ENCODE data around the gene NAMPT. TPM values are rescaled to one million over a fixed set of nuclear protein-coding genes. Genes with fewer than 3 reads are reported as not detected.
A peak's percentile ranks its signal among the peaks of the same experiment; 100 is the strongest.

NAMPT gene
- total and polyA plus RNA-seq, 4 experiments from 2014 or later = 13.3 to 24.9 (median 17.7) TPM

- peak in 1 of 5 donors; percentile 16 for DNase-seq
- POLR2A ChIA-PET (ENCODE audit: partially characterized antibody) = no interaction called here
- Mint-ChIP-seq H3K27me3 (no peaks in the 10 kb centered on the region), H3K9me3 (no peaks in the 10 kb centered on the region), H3K27ac (peak overlapping the region in 1 of 7 donors; percentile 19), H3K4me1 (peaks cover 15 to 22% (median 16%) of the 10 kb centered on the region in 4 donors), H3K4me3 (no peak overlapping the region), H3K36me3 (peaks cover 50 to 67% of the 10 kb centered on the region in 2 donors)
- Histone ChIP-seq H3K36me3 (ENCODE audit: insufficient read depth, low read length) (peaks cover 8% of the 10 kb centered on the region), H3K27ac (ENCODE audit: low read depth, low read length) (no peak overlapping the region), H3K27me3 (ENCODE audit: insufficient read depth, low read length) (no peaks in the 10 kb centered on the region), H3K9me3 (ENCODE audit: control insufficient read depth in 1 of 2, low read length in 2 of 2) (no peaks in the 10 kb centered on the region), H3K4me1 (ENCODE audit: insufficient read depth, low read length) (peaks cover 14% of the 10 kb centered on the region), H3K4me3 (ENCODE audit: low read length in 2 of 2) (no peak overlapping the region)
- CTCF ChIA-PET (ENCODE audit: partially characterized antibody) = interaction anchor here (1.5 kb wide), 1 partner anchor 26 kb away, joined by 3 read pairs; the partner anchor contains the start of gene NAMPT
- intact Hi-C loops (cut with micrococcal nuclease) = no loop called here
Measured at GRCh38 chr7:106258789-106259188, 26.0 kb downstream of the NAMPT start.

- H3K27me3 ChIP-seq (ENCODE audit: insufficient read depth, low read length) = no peaks in the 10 kb centered on the region
- intact Hi-C loops (cut with micrococcal nuclease) = no loop called here
- Mint-ChIP-seq H3K36me3 (peaks cover 47 to 67% of the 10 kb centered on the region in 2 donors), H3K27ac (peak overlapping the region in 1 of 7 donors; percentile 25), H3K4me3 (no peak overlapping the region), H3K4me1 (peaks cover 15 to 22% (median 16%) of the 10 kb centered on the region in 4 donors), H3K27me3 (no peaks in the 10 kb centered on the region), H3K9me3 (no peaks in the 10 kb centered on the region)
- POLR2A ChIA-PET (ENCODE audit: partially characterized antibody) = no interaction called here
- no peaks in the 10 kb centered on the region for H3K9me3 ChIP-seq (ENCODE audit: control insufficient read depth in 1 of 2, low read length in 2 of 2)
- CTCF ChIA-PET (ENCODE audit: partially characterized antibody) = no interaction called here
- H3K36me3 ChIP-seq (ENCODE audit: insufficient read depth, low read length) = peaks cover 14% of the 10 kb centered on the region
- H3K4me1 ChIP-seq (ENCODE audit: insufficient read depth, low read length) = peaks cover 14% of the 10 kb centered on the region
- no peak overlapping the region for H3K4me3 ChIP-seq (ENCODE audit: low read length in 2 of 2)
- no peak overlapping the region for H3K27ac ChIP-seq (ENCODE audit: low read depth, low read length)
- DNase-seq = no peak
Measured at GRCh38 chr7:106257752-106258151, 27.0 kb downstream of the NAMPT start.

GRCh38 chr7:106256144-106256543 is 28.6 kb downstream of the NAMPT start:
- no peak overlapping the region for H3K27ac Mint-ChIP-seq
- CTCF ChIA-PET (ENCODE audit: partially characterized antibody) = no interaction called here

GRCh38 chr7:106255246-106255645 is 29.5 kb downstream of the NAMPT start:
- intact Hi-C loops (cut with micrococcal nuclease) = no loop called here
- Histone ChIP-seq H3K4me1 (ENCODE audit: insufficient read depth, low read length) (peaks cover 4% of the 10 kb centered on the region), H3K9me3 (ENCODE audit: control insufficient read depth in 1 of 2, low read length in 2 of 2) (no peaks in the 10 kb centered on the region), H3K27ac (ENCODE audit: low read depth, low read length) (no peak overlapping the region), H3K4me3 (ENCODE audit: low read length in 2 of 2) (no peak overlapping the region), H3K27me3 (ENCODE audit: insufficient read depth, low read length) (no peaks in the 10 kb centered on the region), H3K36me3 (ENCODE audit: insufficient read depth, low read length) (peaks cover 23% of the 10 kb centered on the region)
- Mint-ChIP-seq H3K4me1 (peaks cover 3 to 9% (median 5%) of the 10 kb centered on the region in 4 donors), H3K27ac (no peak overlapping the region), H3K27me3 (no peaks in the 10 kb centered on the region), H3K9me3 (no peaks in the 10 kb centered on the region), H3K4me3 (no peak overlapping the region), H3K36me3 (peaks cover 54 to 70% of the 10 kb centered on the region in 2 donors)
- no peak for DNase-seq
- ChIA-PET CTCF (ENCODE audit: partially characterized antibody) (no interaction called here), POLR2A (ENCODE audit: partially characterized antibody) (no interaction called here)

More at GRCh38 chr7:106256144-106256543, 28.6 kb downstream of the NAMPT start:
- Mint-ChIP-seq H3K9me3 (no peaks in the 10 kb centered on the region), H3K4me3 (no peak overlapping the region), H3K4me1 (peaks cover 12 to 18% (median 13%) of the 10 kb centered on the region in 4 donors), H3K36me3 (peaks cover 55 to 74% of the 10 kb centered on the region in 2 donors), H3K27me3 (no peaks in the 10 kb centered on the region)
- Histone ChIP-seq H3K27ac (ENCODE audit: low read depth, low read length) (no peak overlapping the region), H3K36me3 (ENCODE audit: insufficient read depth, low read length) (peaks cover 21% of the 10 kb centered on the region), H3K9me3 (ENCODE audit: control insufficient read depth in 1 of 2, low read length in 2 of 2) (no peaks in the 10 kb centered on the region), H3K27me3 (ENCODE audit: insufficient read depth, low read length) (no peaks in the 10 kb centered on the region), H3K4me3 (ENCODE audit: low read length in 2 of 2) (no peak overlapping the region), H3K4me1 (ENCODE audit: insufficient read depth, low read length) (peaks cover 13% of the 10 kb centered on the region)
- POLR2A ChIA-PET (ENCODE audit: partially characterized antibody) = no interaction called here
- intact Hi-C loops (cut with micrococcal nuclease) = no loop called here
- DNase-seq = no peak

GRCh38 chr7:106254525-106255116 is 30.2 kb downstream of the NAMPT start:
- no peak overlapping the region for H3K27ac Mint-ChIP-seq
- POLR2A ChIA-PET (ENCODE audit: partially characterized antibody) = no interaction called here
- Histone ChIP-seq H3K27me3 (ENCODE audit: insufficient read depth, low read length) (no peaks in the 10 kb centered on the region), H3K4me3 (ENCODE audit: low read length in 2 of 2) (no peak overlapping the region), H3K36me3 (ENCODE audit: insufficient read depth, low read length) (peaks cover 23% of the 10 kb centered on the region), H3K27ac (ENCODE audit: low read depth, low read length) (no peak overlapping the region), H3K9me3 (ENCODE audit: control insufficient read depth in 1 of 2, low read length in 2 of 2) (no peaks in the 10 kb centered on the region), H3K4me1 (ENCODE audit: insufficient read depth, low read length) (no peaks in the 10 kb centered on the region)
- no peak overlapping the region for H3K4me3 Mint-ChIP-seq
- H3K4me1 Mint-ChIP-seq = peaks cover 0 to 3% (median 1%) of the 10 kb centered on the region in 4 donors
- H3K36me3 Mint-ChIP-seq = peaks cover 53 to 67% of the 10 kb centered on the region in 2 donors
- no peaks in the 10 kb centered on the region for H3K27me3 Mint-ChIP-seq
- CTCF ChIA-PET (ENCODE audit: partially characterized antibody) = no interaction called here
- H3K9me3 Mint-ChIP-seq = no peaks in the 10 kb centered on the region
- DNase-seq = no peak
- intact Hi-C loops (cut with micrococcal nuclease) = no loop called here

- H3K27me3 Mint-ChIP-seq = no peaks in the 10 kb centered on the region
- no peaks in the 10 kb centered on the region for H3K4me1 Mint-ChIP-seq
Measured at GRCh38 chr7:106252568-106252967, 32.2 kb downstream of the NAMPT start.

GRCh38 chr7:106249488-106249887 is 35.3 kb downstream of the NAMPT start:
- POLR2A ChIA-PET (ENCODE audit: partially characterized antibody) = no interaction called here
- Mint-ChIP-seq H3K4me1 (no peaks in the 10 kb centered on the region), H3K9me3 (peaks cover 5 to 15% (median 11%) of the 10 kb centered on the region in 8 donors), H3K27ac (no peak overlapping the region), H3K4me3 (no peak overlapping the region), H3K36me3 (peaks cover 51 to 54% of the 10 kb centered on the region in 2 donors), H3K27me3 (no peaks in the 10 kb centered on the region)
- CTCF ChIA-PET (ENCODE audit: partially characterized antibody) = no interaction called here
- Histone ChIP-seq H3K27ac (ENCODE audit: low read depth, low read length) (no peak overlapping the region), H3K27me3 (ENCODE audit: insufficient read depth, low read length) (no peaks in the 10 kb centered on the region), H3K36me3 (ENCODE audit: insufficient read depth, low read length) (peaks cover 16% of the 10 kb centered on the region), H3K4me3 (ENCODE audit: low read length in 2 of 2) (no peak overlapping the region), H3K9me3 (ENCODE audit: control insufficient read depth in 1 of 2, low read length in 2 of 2) (no peaks in the 10 kb centered on the region), H3K4me1 (ENCODE audit: insufficient read depth, low read length) (no peaks in the 10 kb centered on the region)
- intact Hi-C loops (cut with micrococcal nuclease) = no loop called here
- no peak for DNase-seq

More at GRCh38 chr7:106252568-106252967, 32.2 kb downstream of the NAMPT start:
- intact Hi-C loops (cut with micrococcal nuclease) = no loop called here
- H3K27ac ChIP-seq (ENCODE audit: low read depth, low read length) = no peak overlapping the region
- peaks cover 51 to 65% of the 10 kb centered on the region in 2 donors for H3K36me3 Mint-ChIP-seq
- no peaks in the 10 kb centered on the region for H3K4me1 ChIP-seq (ENCODE audit: insufficient read depth, low read length)
- POLR2A ChIA-PET (ENCODE audit: partially characterized antibody) = no interaction called here
- H3K4me3 ChIP-seq (ENCODE audit: low read length in 2 of 2) = no peak overlapping the region
- H3K36me3 ChIP-seq (ENCODE audit: insufficient read depth, low read length) = peaks cover 16% of the 10 kb centered on the region
- DNase-seq = no peak
- CTCF ChIA-PET (ENCODE audit: partially characterized antibody) = no interaction called here
- H3K4me3 Mint-ChIP-seq = no peak overlapping the region
- no peak overlapping the region for H3K27ac Mint-ChIP-seq
- no peaks in the 10 kb centered on the region for H3K27me3 ChIP-seq (ENCODE audit: insufficient read depth, low read length)
- H3K9me3 Mint-ChIP-seq = peaks cover 0 to 6% (median 5%) of the 10 kb centered on the region in 8 donors
- H3K9me3 ChIP-seq (ENCODE audit: control insufficient read depth in 1 of 2, low read length in 2 of 2) = no peaks in the 10 kb centered on the region

All from CD4-positive, alpha-beta memory T cell (primary cell).